Body of pancreas (tissue), 4 donors: ENCODE results near the gene C11orf68. TPM values are rescaled to one million over a fixed set of nuclear protein-coding genes. Genes with fewer than 3 reads are reported as not detected.

ENCODE experiments used
- ATAC-seq: fragments of 150-250 bp; one replicate; pipeline ENCODE4 v1.9.1; 2016
- DNase-seq, 4 donors: peaks; one replicate each; pipeline ENCODE4 v3.0.0-alpha.2; 2019
- H3K27ac ChIP-seq, 4 donors: fragments of 200-600 bp; sonication (generic); 1 replicate in 3 of 4; 2 replicates in 1 of 4; pipeline versions ENCODE4 v1.5.1 to v1.6.1; 2016 to 2019; ENCODE audit warnings: mild to moderate bottlenecking in 1 of 4, mixed read lengths in 1 of 4, moderate library complexity in 1 of 4
- H3K27me3 ChIP-seq, 2 donors: fragments of 200-600 bp; sonication (generic); one replicate each; pipeline ENCODE4 v1.6.0; 2016; ENCODE audit warnings: mild to moderate bottlenecking in 1 of 2
- H3K36me3 ChIP-seq, 2 donors: fragments of 200-600 bp; sonication (generic); replicated peaks in 1 of 2; 2 replicates each; pipeline ENCODE4 v1.5.1; 2016; ENCODE audit warnings: low read depth in 2 of 2; ENCODE audit not compliant: insufficient read depth in 1 of 2
- H3K4me1 ChIP-seq: fragments of 200-600 bp; sonication (generic); one replicate; pipeline ENCODE4 v1.6.0; 2016
- H3K4me3 ChIP-seq, 2 donors: fragments of 200-600 bp; sonication (generic); 1 replicate in 1 of 2; 2 replicates in 1 of 2; pipeline ENCODE4 v1.5.1; 2016 to 2019
- H3K9me3 ChIP-seq, 3 donors: fragments of 200-600 bp; sonication (generic); 1 replicate in 2 of 3; 2 replicates in 1 of 3; pipeline ENCODE4 v1.5.1; 2016
- POLR2A ChIP-seq, 3 donors: fragments of 450-650 bp; IDR thresholded peaks; one replicate each; pipeline ENCODE4 v1.6.1; 2016; ENCODE audit warnings: antibody characterized with exemption in 3 of 3, mild to moderate bottlenecking in 2 of 3
- WGBS, 2 donors: methylation state at CpG; one replicate each; pipeline ENCODE4 v1.1.5; 2017; 5-methylcytosine and 5-hydroxymethylcytosine counted together
- intact Hi-C: fragments of 100-400 bp; cut with DNase I; formaldehyde crosslinking; loops from one replicate; pipeline ENCODE4 v1.15.1; 2023
- total RNA-seq, 2 donors: library from RNA; depleted of rRNA; stranded (reverse); fragments of >200 nt; gene quantifications; one replicate each; pipeline ENCODE4 v1.1.0, GENCODE V29; 2016
- TF ChIP-seq, protein P1 (sequence below), 7 experiments: fragments of 450-650 bp in 4 of 7; fragments of 200-600 bp in 3 of 7; sonication (generic) in 3 of 7; IDR thresholded peaks; one replicate each; pipeline ENCODE4 v1.5.1; 2016 to 2019; ENCODE audit warnings: antibody characterized with exemption in 7 of 7

C11orf68 gene
- total RNA-seq, 2 donors from 2014 or later: 10.4 to 17.8 TPM

GRCh38 chr11:65919573-65920371 is 910 bp upstream of the C11orf68 start:
- intact Hi-C loops: loop anchor here (5.0 kb wide), 1 partner anchor 38 kb away; no protein-coding TSS in a partner anchor
- no peak for TF ChIP-seq POLR2A (IDR thresholded peaks at IDR 0.05)
- TF ChIP-seq, protein P1, sequence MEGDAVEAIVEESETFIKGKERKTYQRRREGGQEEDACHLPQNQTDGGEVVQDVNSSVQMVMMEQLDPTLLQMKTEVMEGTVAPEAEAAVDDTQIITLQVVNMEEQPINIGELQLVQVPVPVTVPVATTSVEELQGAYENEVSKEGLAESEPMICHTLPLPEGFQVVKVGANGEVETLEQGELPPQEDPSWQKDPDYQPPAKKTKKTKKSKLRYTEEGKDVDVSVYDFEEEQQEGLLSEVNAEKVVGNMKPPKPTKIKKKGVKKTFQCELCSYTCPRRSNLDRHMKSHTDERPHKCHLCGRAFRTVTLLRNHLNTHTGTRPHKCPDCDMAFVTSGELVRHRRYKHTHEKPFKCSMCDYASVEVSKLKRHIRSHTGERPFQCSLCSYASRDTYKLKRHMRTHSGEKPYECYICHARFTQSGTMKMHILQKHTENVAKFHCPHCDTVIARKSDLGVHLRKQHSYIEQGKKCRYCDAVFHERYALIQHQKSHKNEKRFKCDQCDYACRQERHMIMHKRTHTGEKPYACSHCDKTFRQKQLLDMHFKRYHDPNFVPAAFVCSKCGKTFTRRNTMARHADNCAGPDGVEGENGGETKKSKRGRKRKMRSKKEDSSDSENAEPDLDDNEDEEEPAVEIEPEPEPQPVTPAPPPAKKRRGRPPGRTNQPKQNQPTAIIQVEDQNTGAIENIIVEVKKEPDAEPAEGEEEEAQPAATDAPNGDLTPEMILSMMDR (IDR thresholded peaks at IDR 0.05): no peak
- H3K36me3 ChIP-seq: peaks cover 2 to 5% of the 10 kb centered on the region in 2 donors
- no peaks in the 10 kb centered on the region for H3K27me3 ChIP-seq
- H3K4me1 ChIP-seq: peaks cover 49% of the 10 kb centered on the region
- no peaks in the 10 kb centered on the region for H3K9me3 ChIP-seq
- peak; percentile 13 for ATAC-seq
- peak in 3 of 4 donors; percentile 38 to 54 (median 51) for DNase-seq
- H3K27ac ChIP-seq: peak overlapping the region; percentile 72 to 88 (median 80)
- H3K4me3 ChIP-seq: peak overlapping the region; percentile 72 to 95
- WGBS, 2 donors: 0% methylated on average over 42 of the region's 60 CpGs; no CpG with 5 or more reads in 1 of the 2 donors

DNA sequence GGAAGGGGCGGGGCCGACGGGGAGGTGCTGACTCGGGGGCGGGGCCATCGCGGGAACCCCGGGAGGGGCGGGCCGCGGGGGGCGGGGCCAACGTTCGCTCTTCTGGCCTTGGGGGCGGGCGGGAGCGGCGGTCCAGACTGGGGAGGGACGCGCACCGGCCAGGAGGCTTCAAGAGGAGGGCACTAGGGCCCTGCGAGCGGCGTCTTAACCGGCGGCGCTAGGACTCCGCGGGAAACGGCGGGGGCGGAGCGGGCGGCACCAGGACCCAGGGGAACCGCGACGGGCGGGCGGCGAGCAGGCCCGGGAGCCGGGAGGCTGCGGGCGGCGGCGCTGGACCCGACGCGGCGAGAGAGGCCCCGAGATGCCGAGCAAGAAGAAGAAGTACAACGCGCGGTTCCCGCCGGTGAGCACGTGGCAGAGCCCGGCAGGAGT is 295 bp upstream of the C11orf68 start, which contains the start of gene DRAP1:
Gene DRAP1 (plus strand): TSS at position 286 of the 432 bp plus-strand sequence. CDS start 76 bp downstream, at position 362.
- H3K4me1 ChIP-seq: peaks cover 49% of the 10 kb centered on the region
- intact Hi-C loops: no loop called here
- H3K9me3 ChIP-seq: no peaks in the 10 kb centered on the region
- ATAC-seq: peak; percentile 92
- DNase-seq: peak; percentile 99 to 100 (median 99)
- 0% methylated on average over 11 to 54 of the region's 59 CpGs for WGBS, 2 donors
- H3K36me3 ChIP-seq: peaks cover 2 to 5% of the 10 kb centered on the region in 2 donors
- TF ChIP-seq, protein P1 (IDR thresholded peaks at IDR 0.05): peak in 1 of 7 experiments; percentile 40
- peak; percentile 46 to 65 (median 53) for TF ChIP-seq POLR2A (IDR thresholded peaks at IDR 0.05)
- H3K27ac ChIP-seq: peak within 1 kb of the TSS; percentile 81 to 88 (median 85)
- H3K27me3 ChIP-seq: no peaks in the 10 kb centered on the region
- peak within 1 kb of the TSS; percentile 95 to 99 for H3K4me3 ChIP-seq

DNA sequence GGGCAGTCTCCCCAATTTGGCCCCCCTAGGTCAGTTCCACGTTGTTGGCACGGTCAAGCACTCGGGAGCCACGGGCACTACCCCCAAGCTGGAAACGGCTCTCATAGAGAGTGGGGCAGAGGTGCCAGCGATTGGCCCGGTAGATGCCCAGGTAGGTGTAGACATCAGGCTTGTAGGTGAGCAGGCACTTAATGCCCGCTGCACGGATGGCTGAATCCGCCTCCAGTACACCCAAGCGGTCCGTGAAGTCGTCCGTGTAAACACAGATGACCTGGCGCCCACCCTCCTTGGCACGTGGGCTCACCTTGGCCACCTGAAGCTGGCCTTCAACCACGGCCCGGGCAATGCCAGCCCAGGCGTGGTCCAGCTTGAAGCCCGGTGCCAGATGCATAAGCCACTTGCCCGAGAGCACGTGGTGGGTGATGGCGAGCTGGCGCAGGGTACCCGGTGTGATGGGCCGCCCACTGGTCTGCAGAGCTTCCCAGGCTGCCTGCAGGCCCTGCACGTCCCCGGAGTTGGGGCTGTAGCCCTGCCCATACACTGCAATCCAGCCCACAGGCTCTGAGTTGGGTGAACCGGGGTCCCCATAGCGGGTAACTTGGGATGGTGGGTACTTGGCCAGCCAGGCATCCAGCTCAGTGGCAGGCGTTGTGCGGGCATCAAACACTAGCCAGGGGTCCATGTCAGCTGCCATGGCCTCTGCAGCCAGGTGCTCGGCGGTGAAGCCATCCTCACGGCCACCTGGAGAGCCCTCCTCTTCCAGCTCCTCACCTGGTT is 1.2 kb downstream of the C11orf68 start:
- no peak for ATAC-seq
- intact Hi-C loops: no loop called here
- TF ChIP-seq, protein P1 (IDR thresholded peaks at IDR 0.05): no peak
- TF ChIP-seq POLR2A (IDR thresholded peaks at IDR 0.05): no peak
- H3K27me3 ChIP-seq: no peaks in the 10 kb centered on the region
- H3K9me3 ChIP-seq: no peaks in the 10 kb centered on the region
- peaks cover 0 to under 1% of the 10 kb centered on the region in 2 donors for H3K36me3 ChIP-seq
- DNase-seq: peak in 1 of 4 donors; percentile 27
- peak overlapping the region in 2 of 4 donors; percentile 81 to 86 for H3K27ac ChIP-seq
- WGBS, 2 donors: 72 to 97% methylated on average over 5 to 34 of the region's 35 CpGs
- H3K4me1 ChIP-seq: peaks cover 49% of the 10 kb centered on the region
- H3K4me3 ChIP-seq: peak overlapping the region; percentile 82 to 99

DNA sequence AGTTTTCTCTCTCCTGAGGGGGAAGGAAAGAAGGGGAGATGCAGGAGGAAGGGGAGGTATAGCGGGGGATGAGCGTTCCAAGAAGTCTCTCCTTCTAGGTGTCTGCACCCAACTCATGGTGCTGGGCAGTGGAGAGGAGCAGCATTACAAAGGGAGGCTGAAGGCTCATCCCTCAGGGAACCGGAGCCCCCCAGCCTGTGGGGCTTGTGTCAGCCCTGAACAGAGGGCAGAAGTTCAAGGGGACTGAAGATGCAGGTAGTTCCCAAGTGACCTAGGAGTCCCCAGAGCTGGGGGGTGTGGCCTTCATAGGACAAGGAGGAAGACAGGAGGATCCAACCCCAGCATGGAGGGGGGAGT is 1.8 kb downstream of the C11orf68 start:
- Histone ChIP-seq H3K9me3 (no peaks in the 10 kb centered on the region), H3K4me1 (peaks cover 49% of the 10 kb centered on the region), H3K4me3 (no peak overlapping the region), H3K27me3 (no peaks in the 10 kb centered on the region), H3K36me3 (no peaks in the 10 kb centered on the region), H3K27ac (no peak overlapping the region)
- intact Hi-C loops: no loop called here
- TF ChIP-seq, protein P1 (IDR thresholded peaks at IDR 0.05): no peak
- TF ChIP-seq POLR2A (IDR thresholded peaks at IDR 0.05): no peak
- no peak for DNase-seq
- WGBS, 2 donors: 90 to 97% methylated on average over 3 of the region's 3 CpGs
- ATAC-seq: no peak
